Liver (tissue), 3 donors: ENCODE measurements around the gene IQCE.

Experiments used
- ATF3 ChIP-seq: IDR thresholded peaks from 2 replicates; pipeline ENCODE4 v1.6.1; 2016; ENCODE audit warnings: antibody characterized with exemption
- CTCF ChIP-seq: fragments of 150-350 bp; IDR thresholded peaks from 2 replicates; pipeline ENCODE4 v1.5.1; 2017; ENCODE audit warnings: improper control_type of control experiment, low read depth, low read length; ENCODE audit not compliant: missing input control
- EGR1 ChIP-seq, 2 donors: IDR thresholded peaks; 2 replicates each; pipeline ENCODE4 v1.6.1; 2016 to 2018; ENCODE audit warnings: antibody characterized with exemption in 2 of 2, low read depth in 2 of 2
- FOXA1 ChIP-seq: IDR thresholded peaks from 2 replicates; pipeline ENCODE4 v1.6.1; 2016; ENCODE audit warnings: antibody characterized with exemption
- HNF4A ChIP-seq, 2 donors: conservative IDR thresholded peaks; 2 replicates each; pipeline ENCODE4 v1.6.1; 2016; ENCODE audit warnings: antibody characterized with exemption in 2 of 2, mild to moderate bottlenecking in 2 of 2
- MAX ChIP-seq: IDR thresholded peaks from 2 replicates; pipeline ENCODE4 v1.6.1; 2016; ENCODE audit warnings: antibody characterized with exemption
- REST ChIP-seq: IDR thresholded peaks from 2 replicates; pipeline ENCODE4 v1.6.1; 2016; ENCODE audit warnings: antibody characterized with exemption, mild to moderate bottlenecking
- SP1 ChIP-seq: IDR thresholded peaks from 2 replicates; pipeline ENCODE4 v1.6.1; 2018; ENCODE audit warnings: antibody characterized with exemption, mild to moderate bottlenecking
- ZBTB33 ChIP-seq: IDR thresholded peaks from 2 replicates; pipeline ENCODE4 v1.6.1; 2016; ENCODE audit warnings: antibody characterized with exemption
- donor health status: healthy.
- donor health status: healthy.

GRCh38 chr7:2514473-2515423 is 44.0 kb upstream of the IQCE start:
- TF ChIP-seq MAX (no peak), REST (no peak), CTCF (no peak), HNF4A (conservative IDR thresholded peaks at IDR 0.05) (no peak), EGR1 (IDR thresholded peaks at IDR 0.05; ENCODE audit: low read depth in 2 of 2) (no peak), FOXA1 (no peak), ATF3 (no peak), ZBTB33 (no peak), SP1 (no peak)
